HCT116 (cell line): ENCODE data around the gene NDUFS8. TPM values are rescaled to one million over a fixed set of nuclear protein-coding genes. Genes with fewer than 3 reads are reported as not detected.

Experiments used
- ATAC-seq: fragments of 200-7000 bp; cut with Tn5 transposase; 2 replicates; pipeline ENCODE4 v1.9.1; 2020; ENCODE audit warnings: mild to moderate bottlenecking, moderate library complexity
- BruUV-seq: library from RNA; stranded (reverse); fragments of 400-500 nt; replicated peaks from 2 replicates; lab custom pipeline; 2021; lab: Mats Ljungman, UMichigan
- CTCF ChIA-PET: fragments of 300-600 bp; sonication (Branson Sonifier 250); formaldehyde crosslinking; loops from one replicate; lab custom pipeline; 2021; ENCODE audit warnings: antibody characterized with exemption; lab: Charles Lee
- POLR2A ChIA-PET: fragments of 300-600, 350-600 bp; sonication (Branson Sonifier 250); formaldehyde crosslinking; loops from one replicate; lab custom pipeline; 2021; ENCODE audit warnings: antibody characterized with exemption; lab: Charles Lee
- RAD21 ChIA-PET, 2 experiments: fragments of 300-600 bp; sonication (Branson Sonifier 250); formaldehyde crosslinking; loops; one replicate each; lab custom pipeline; 2023; ENCODE audit warnings: low total read pairs in 2 of 2; ENCODE audit not compliant: uncharacterized antibody in 2 of 2, unreplicated experiment in 2 of 2, low non-redundant PET in 1 of 2; lab: Charles Lee
- DNase-seq: peaks from one replicate; pipeline ENCODE4 v3.0.0-alpha.2; 2010; ENCODE audit warnings: low read depth, low spot score
- H2AFZ ChIP-seq: fragments of 200-600 bp; shearing (Covaris generic), sonication (generic); 2 replicates; pipeline ENCODE4 v1.6.1; 2017; ENCODE audit warnings: low read depth, mixed run types, mixed read lengths, antibody characterized with exemption, low read length; ENCODE audit not compliant: poor library complexity, severe bottlenecking
- H3K27ac ChIP-seq: 2 replicates; pipeline ENCODE4 v1.5.1; 2012; ENCODE audit warnings: low read depth, low read length
- H3K27me3 ChIP-seq: fragments of 200-600 bp; sonication (generic); 2 replicates; pipeline ENCODE4 v1.6.1; 2016; ENCODE audit warnings: mixed run types, low read length, mixed read lengths; ENCODE audit not compliant: insufficient read depth
- H3K36me3 ChIP-seq, 2 experiments: fragments of 200-500 bp in 1 of 2; fragments of 200-600 bp in 1 of 2; sonication (Bioruptor generic) in 1 of 2; sonication (generic) in 1 of 2; 2 replicates each; pipeline versions ENCODE4 v1.5.1 to v1.6.1; 2014 to 2016; ENCODE audit warnings: low read length in 2 of 2, inconsistent platforms in 1 of 2, mixed read lengths in 1 of 2, mixed run types in 1 of 2; ENCODE audit not compliant: insufficient read depth in 2 of 2, control insufficient read depth in 1 of 2
- H3K4me1 ChIP-seq, 2 experiments: fragments of 200-600 bp in 1 of 2; sonication (generic) in 1 of 2; 2 replicates each; pipeline versions ENCODE4 v1.5.1 to v1.6.1; 2012 to 2017; ENCODE audit warnings: low read length in 2 of 2, inconsistent platforms in 1 of 2, mild to moderate bottlenecking in 1 of 2, mixed read lengths in 1 of 2, mixed run types in 1 of 2, moderate library complexity in 1 of 2; ENCODE audit not compliant: insufficient read depth in 2 of 2, control insufficient read depth in 1 of 2
- H3K4me2 ChIP-seq: fragments of 200-600 bp; sonication (generic); 2 replicates; pipeline ENCODE4 v1.6.1; 2017; ENCODE audit warnings: mixed run types, low read length, mixed read lengths
- H3K4me3 ChIP-seq, 2 experiments: fragments of 200-600 bp in 1 of 2; sonication (generic) in 1 of 2; replicated peaks in 1 of 2; 2 replicates each; pipeline ENCODE4 v1.5.1; 2011 to 2016; ENCODE audit warnings: low read length in 2 of 2, control low read depth in 1 of 2, low read depth in 1 of 2, mild to moderate bottlenecking in 1 of 2, mixed read lengths in 1 of 2, mixed run types in 1 of 2
- H3K79me2 ChIP-seq: fragments of 200-600 bp; sonication (generic); 2 replicates; pipeline ENCODE4 v1.6.1; 2017; ENCODE audit warnings: mild to moderate bottlenecking, mixed run types, low read length, moderate library complexity, mixed read lengths; ENCODE audit not compliant: insufficient read depth
- H3K9ac ChIP-seq: fragments of 200-600 bp; sonication (generic); 2 replicates; pipeline ENCODE4 v1.6.1; 2016; ENCODE audit warnings: low read length, mixed read lengths
- H3K9me2 ChIP-seq: fragments of 200-600 bp; sonication (generic), shearing (Covaris generic); 2 replicates; pipeline ENCODE4 v1.6.1; 2017; ENCODE audit warnings: mixed run types, mild to moderate bottlenecking, moderate library complexity; ENCODE audit not compliant: insufficient read depth
- H3K9me3 ChIP-seq, 2 experiments: fragments of 200-500 bp in 1 of 2; fragments of 200-600 bp in 1 of 2; sonication (Bioruptor generic) in 1 of 2; sonication (generic) in 1 of 2; 2 replicates each; pipeline ENCODE4 v1.6.1; 2014 to 2017; ENCODE audit warnings: low read length in 2 of 2, mixed read lengths in 2 of 2, inconsistent platforms in 1 of 2, low read depth in 1 of 2, mild to moderate bottlenecking in 1 of 2, mixed run types in 1 of 2, moderate library complexity in 1 of 2; ENCODE audit not compliant: control insufficient read depth in 1 of 2, insufficient read depth in 1 of 2
- H4K20me1 ChIP-seq: fragments of 200-600 bp; sonication (generic), shearing (Covaris generic); 2 replicates; pipeline ENCODE4 v1.6.1; 2017; ENCODE audit warnings: mixed run types, mild to moderate bottlenecking, moderate library complexity; ENCODE audit not compliant: insufficient read depth
- CBX3 ChIP-seq: IDR thresholded peaks from 2 replicates; pipeline ENCODE4 v1.6.1; 2012; ENCODE audit warnings: low read depth
- CEBPB ChIP-seq: IDR thresholded peaks from 2 replicates; pipeline ENCODE4 v1.6.1; 2012; ENCODE audit warnings: low read depth
- EGR1 ChIP-seq: IDR thresholded peaks from 2 replicates; pipeline ENCODE4 v1.6.1; 2012; ENCODE audit warnings: low read depth
- EZH2phosphoT487 ChIP-seq: fragments of 200-600 bp; IDR thresholded peaks from 2 replicates; pipeline ENCODE4 v1.6.1; 2018; ENCODE audit warnings: antibody characterized with exemption, borderline replicate concordance
- FOSL1 ChIP-seq: IDR thresholded peaks from 2 replicates; pipeline ENCODE4 v1.6.1; 2012; ENCODE audit warnings: low read depth
- JUND ChIP-seq: IDR thresholded peaks from 2 replicates; pipeline ENCODE4 v1.6.1; 2012
- MAX ChIP-seq: IDR thresholded peaks from 2 replicates; pipeline ENCODE4 v1.6.1; 2012
- POLR2AphosphoS5 ChIP-seq: IDR thresholded peaks from 2 replicates; pipeline ENCODE4 v1.6.1; 2011; ENCODE audit warnings: mild to moderate bottlenecking, low read depth, low read length, moderate library complexity
- REST ChIP-seq: IDR thresholded peaks from 2 replicates; pipeline ENCODE4 v1.6.1; 2012; ENCODE audit warnings: low read depth
- SIN3A ChIP-seq: IDR thresholded peaks from 2 replicates; pipeline ENCODE4 v1.6.1; 2012; ENCODE audit warnings: low read depth
- TCF7L2 ChIP-seq: IDR thresholded peaks from 2 replicates; pipeline ENCODE4 v1.7.0; 2011; ENCODE audit warnings: borderline replicate concordance, inconsistent platforms; ENCODE audit not compliant: insufficient read depth, insufficient read length; ENCODE audit errors: extremely low read depth
- YY1 ChIP-seq: IDR thresholded peaks from 2 replicates; pipeline ENCODE4 v1.6.1; 2011; ENCODE audit warnings: low read length, low read depth, moderate library complexity, mild to moderate bottlenecking; ENCODE audit not compliant: insufficient replicate concordance; ENCODE audit errors: extremely low read depth
- ZFX ChIP-seq: fragments of 450-650 bp; IDR thresholded peaks from 2 replicates; pipeline ENCODE4 v1.6.1; 2017
- ZNF274 ChIP-seq: fragments of 200-500 bp; sonication (Bioruptor generic); IDR thresholded peaks from 2 replicates; pipeline ENCODE4 v1.6.1; 2014; ENCODE audit warnings: mild to moderate bottlenecking, low read depth, low read length, inconsistent platforms
- intact Hi-C: fragments of 100-400 bp; cut with micrococcal nuclease; formaldehyde crosslinking; loops from 2 replicates; pipeline ENCODE4 v1.10.0; 2022
- total RNA-seq: library from RNA; stranded (reverse); gene quantifications from one replicate; pipeline ENCODE4 v1.2.1, GENCODE V29; 2021; ENCODE audit not compliant: unreplicated experiment

The NDUFS8 gene
- total RNA-seq, 1 experiment from 2014 or later, result 189 TPM

GRCh38 chr11:68050371-68050841 lies 19.9 kb downstream of the NDUFS8 start:
- POLR2A ChIA-PET, result no interaction called here
- no TSS peak for BruUV-seq
- no peak overlapping the region for H3K27ac ChIP-seq

More at GRCh38 chr11:68050371-68050841, 19.9 kb downstream of the NDUFS8 start:
- no peak overlapping the region for H2AFZ ChIP-seq
- H3K9ac ChIP-seq, result no peak overlapping the region
- no peak overlapping the region for H3K4me2 ChIP-seq
- ChIA-PET RAD21 (no interaction called here), CTCF (no interaction called here)
- no peak for DNase-seq
- H3K4me1 ChIP-seq, result no peaks in the 10 kb centered on the region
- intact Hi-C loops, result no loop called here
- TF ChIP-seq ZFX (no peak), YY1 (no peak), MAX (no peak), REST (no peak), POLR2AphosphoS5 (no peak), ZNF274 (no peak), TCF7L2 (no peak), EZH2phosphoT487 (no peak), CBX3 (no peak), FOSL1 (no peak), CEBPB (no peak), JUND (no peak), EGR1 (no peak), SIN3A (no peak)
- H3K9me3 ChIP-seq, result no peaks in the 10 kb centered on the region
- no peaks in the 10 kb centered on the region for H4K20me1 ChIP-seq
- H3K36me3 ChIP-seq, result no peaks in the 10 kb centered on the region; a peak in 1 of 4 replicates
- no peaks in the 10 kb centered on the region for H3K79me2 ChIP-seq
- H3K27me3 ChIP-seq, result no peaks in the 10 kb centered on the region
- H3K9me2 ChIP-seq, result no peaks in the 10 kb centered on the region
- no peak for ATAC-seq
- no peak overlapping the region for H3K4me3 ChIP-seq
